Liver (tissue), 3 donors: ENCODE results near the gene CCR7.

Experiments used
- ATF3 ChIP-seq: IDR thresholded peaks from 2 replicates; pipeline ENCODE4 v1.6.1; 2016; ENCODE audit warnings: antibody characterized with exemption
- CTCF ChIP-seq: fragments of 150-350 bp; IDR thresholded peaks from 2 replicates; pipeline ENCODE4 v1.5.1; 2017; ENCODE audit warnings: improper control_type of control experiment, low read depth, low read length; ENCODE audit not compliant: missing input control
- EGR1 ChIP-seq, 2 donors: IDR thresholded peaks; 2 replicates each; pipeline ENCODE4 v1.6.1; 2016 to 2018; ENCODE audit warnings: antibody characterized with exemption in 2 of 2, low read depth in 2 of 2
- GABPA ChIP-seq, 2 donors: IDR thresholded peaks in 1 of 2; conservative IDR thresholded peaks in 1 of 2; 2 replicates each; pipeline ENCODE4 v1.6.1; 2016; ENCODE audit warnings: antibody characterized with exemption in 2 of 2, mild to moderate bottlenecking in 1 of 2, moderate library complexity in 1 of 2
- JUND ChIP-seq, 2 donors: IDR thresholded peaks; 2 replicates each; pipeline ENCODE4 v1.6.1; 2016; ENCODE audit warnings: antibody characterized with exemption in 2 of 2
- MAX ChIP-seq: IDR thresholded peaks from 2 replicates; pipeline ENCODE4 v1.6.1; 2016; ENCODE audit warnings: antibody characterized with exemption
- REST ChIP-seq: IDR thresholded peaks from 2 replicates; pipeline ENCODE4 v1.6.1; 2016; ENCODE audit warnings: antibody characterized with exemption, mild to moderate bottlenecking
- RXRA ChIP-seq, 2 donors: IDR thresholded peaks; 2 replicates each; pipeline ENCODE4 v1.6.1; 2017 to 2018; ENCODE audit warnings: antibody characterized with exemption in 2 of 2, mild to moderate bottlenecking in 1 of 2
- TAF1 ChIP-seq: conservative IDR thresholded peaks from 2 replicates; pipeline ENCODE4 v1.6.1; 2016; ENCODE audit warnings: antibody characterized with exemption, mild to moderate bottlenecking
- YY1 ChIP-seq: IDR thresholded peaks from 2 replicates; pipeline ENCODE4 v1.6.1; 2016; ENCODE audit warnings: antibody characterized with exemption, mild to moderate bottlenecking
- donor health status: healthy.
- donor health status: healthy.

- no peak for TF ChIP-seq CTCF
- TF ChIP-seq RXRA (IDR thresholded peaks at IDR 0.05) = no peak
- TF ChIP-seq TAF1 = no peak
- TF ChIP-seq MAX = no peak
- no peak for TF ChIP-seq REST
- no peak for TF ChIP-seq ATF3
- TF ChIP-seq YY1 = no peak
- TF ChIP-seq JUND (IDR thresholded peaks at IDR 0.05) = no peak
- TF ChIP-seq GABPA (IDR thresholded peaks at IDR 0.05 in 1 of 2, conservative IDR thresholded peaks at IDR 0.05 in 1 of 2) = no peak
- TF ChIP-seq EGR1 (IDR thresholded peaks at IDR 0.05; ENCODE audit: low read depth in 2 of 2) = no peak
These were observed 55.0 kb downstream of the CCR7 start for GRCh38 chr17:40510328-40510648.
